ENCODE results near the gene CLIC4. TPM values are rescaled to one million over a fixed set of nuclear protein-coding genes. Genes with fewer than 3 reads are reported as not detected.

Gene CLIC4
- polyA plus RNA-seq, 1 donor (not counting 4 experiments of a cell fraction or from before 2014, with no cell fraction given) = 130 TPM

GRCh38 chr1:24892188-24893153 lies 147.2 kb downstream of the CLIC4 start:
- Histone ChIP-seq H3K4me1 (ENCODE audit: control insufficient read depth, extremely low read depth, insufficient read depth, low read length) (no peaks in the 10 kb centered on the region), H3K36me3 (ENCODE audit: control insufficient read depth in 2 of 2, extremely low read depth in 1 of 2, insufficient read depth in 2 of 2, low read length in 2 of 2) (no peaks in the 10 kb centered on the region), H3K9me3 (ENCODE audit: control insufficient read depth, low read depth, low read length) (no peaks in the 10 kb centered on the region), H3K79me2 (ENCODE audit: control insufficient read depth, insufficient read depth, low read length) (no peaks in the 10 kb centered on the region), H3K27me3 (ENCODE audit: control insufficient read depth, extremely low read depth, insufficient read depth, low read length) (peaks cover 11% of the 10 kb centered on the region), H3K9me1 (ENCODE audit: control insufficient read depth, extremely low read depth, insufficient read depth, low read length) (no peaks in the 10 kb centered on the region), H2AFZ (ENCODE audit: control insufficient read depth, low read length) (no peak overlapping the region), H3K9ac (ENCODE audit: control insufficient read depth, extremely low read depth, insufficient read depth, low read length) (no peak overlapping the region), H3K4me3 (ENCODE audit: control insufficient read depth in 2 of 3, extremely low read depth in 1 of 3, insufficient read depth in 2 of 3, low read depth in 1 of 3, low read length in 3 of 3) (no peak overlapping the region), H3K4me2 (ENCODE audit: control insufficient read depth, extremely low read depth, insufficient read depth, low read depth, low read length) (no peak overlapping the region), H3K27ac (ENCODE audit: control insufficient read depth, insufficient read depth, low read length) (no peak overlapping the region), H4K20me1 (ENCODE audit: control insufficient read depth, extremely low read depth, insufficient read depth, low read length) (no peaks in the 10 kb centered on the region)
- dilution Hi-C loops (cut with MboI; ENCODE audit: extremely low pct_ligation_motif_present, low sequenced_read_pairs) = no loop called here
- no peak for DNase-seq (ENCODE audit: low read depth, low spot score)
- no peak for FAIRE-seq
- no peak for TF ChIP-seq EZH2 (IDR thresholded peaks at IDR 0.05; ENCODE audit: low read length)
- TF ChIP-seq, protein P1, sequence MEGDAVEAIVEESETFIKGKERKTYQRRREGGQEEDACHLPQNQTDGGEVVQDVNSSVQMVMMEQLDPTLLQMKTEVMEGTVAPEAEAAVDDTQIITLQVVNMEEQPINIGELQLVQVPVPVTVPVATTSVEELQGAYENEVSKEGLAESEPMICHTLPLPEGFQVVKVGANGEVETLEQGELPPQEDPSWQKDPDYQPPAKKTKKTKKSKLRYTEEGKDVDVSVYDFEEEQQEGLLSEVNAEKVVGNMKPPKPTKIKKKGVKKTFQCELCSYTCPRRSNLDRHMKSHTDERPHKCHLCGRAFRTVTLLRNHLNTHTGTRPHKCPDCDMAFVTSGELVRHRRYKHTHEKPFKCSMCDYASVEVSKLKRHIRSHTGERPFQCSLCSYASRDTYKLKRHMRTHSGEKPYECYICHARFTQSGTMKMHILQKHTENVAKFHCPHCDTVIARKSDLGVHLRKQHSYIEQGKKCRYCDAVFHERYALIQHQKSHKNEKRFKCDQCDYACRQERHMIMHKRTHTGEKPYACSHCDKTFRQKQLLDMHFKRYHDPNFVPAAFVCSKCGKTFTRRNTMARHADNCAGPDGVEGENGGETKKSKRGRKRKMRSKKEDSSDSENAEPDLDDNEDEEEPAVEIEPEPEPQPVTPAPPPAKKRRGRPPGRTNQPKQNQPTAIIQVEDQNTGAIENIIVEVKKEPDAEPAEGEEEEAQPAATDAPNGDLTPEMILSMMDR (optimal IDR thresholded peaks at IDR 0.05 in 1 of 3, IDR thresholded peaks at IDR 0.05 in 1 of 3, conservative IDR thresholded peaks at IDR 0.05 in 1 of 3; ENCODE audit: extremely low read depth in 1 of 3, insufficient read depth in 2 of 3, low read length in 3 of 3) = no peak

DNA sequence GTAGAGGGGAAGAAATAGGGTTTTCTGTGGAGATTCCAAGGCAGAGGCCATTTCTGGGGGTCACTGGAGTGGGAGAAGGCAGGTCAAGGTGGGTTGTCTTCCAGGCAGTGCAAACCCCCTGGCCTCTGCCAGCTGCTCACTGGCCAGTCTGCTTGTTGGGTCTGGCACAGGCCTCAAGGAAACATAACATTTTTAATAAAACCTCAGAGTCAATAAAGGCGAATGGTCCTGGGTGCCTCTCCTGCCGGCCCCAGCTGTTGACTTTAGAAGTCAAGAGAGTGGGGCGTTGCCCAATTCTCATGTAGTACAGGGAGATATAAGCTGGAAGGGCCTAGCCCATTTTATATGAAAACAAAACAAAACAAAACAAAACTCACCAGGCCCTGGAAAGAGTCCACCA lies 148.2 kb downstream of the CLIC4 start:
- dilution Hi-C loops (cut with MboI; ENCODE audit: extremely low pct_ligation_motif_present, low sequenced_read_pairs) = no loop called here
- Histone ChIP-seq H3K9me1 (ENCODE audit: control insufficient read depth, extremely low read depth, insufficient read depth, low read length) (no peaks in the 10 kb centered on the region), H3K9me3 (ENCODE audit: control insufficient read depth, low read depth, low read length) (no peaks in the 10 kb centered on the region), H3K36me3 (ENCODE audit: control insufficient read depth in 2 of 2, extremely low read depth in 1 of 2, insufficient read depth in 2 of 2, low read length in 2 of 2) (no peaks in the 10 kb centered on the region), H2AFZ (ENCODE audit: control insufficient read depth, low read length) (no peak overlapping the region), H3K4me2 (ENCODE audit: control insufficient read depth, extremely low read depth, insufficient read depth, low read depth, low read length) (no peak overlapping the region), H3K4me3 (ENCODE audit: control insufficient read depth in 2 of 3, extremely low read depth in 1 of 3, insufficient read depth in 2 of 3, low read depth in 1 of 3, low read length in 3 of 3) (no peak overlapping the region), H3K9ac (ENCODE audit: control insufficient read depth, extremely low read depth, insufficient read depth, low read length) (no peak overlapping the region), H3K79me2 (ENCODE audit: control insufficient read depth, insufficient read depth, low read length) (no peaks in the 10 kb centered on the region), H3K27me3 (ENCODE audit: control insufficient read depth, extremely low read depth, insufficient read depth, low read length) (peaks cover 15% of the 10 kb centered on the region), H3K4me1 (ENCODE audit: control insufficient read depth, extremely low read depth, insufficient read depth, low read length) (no peaks in the 10 kb centered on the region), H4K20me1 (ENCODE audit: control insufficient read depth, extremely low read depth, insufficient read depth, low read length) (no peaks in the 10 kb centered on the region), H3K27ac (ENCODE audit: control insufficient read depth, insufficient read depth, low read length) (no peak overlapping the region)
- TF ChIP-seq, protein P1 (optimal IDR thresholded peaks at IDR 0.05 in 1 of 3, IDR thresholded peaks at IDR 0.05 in 1 of 3, conservative IDR thresholded peaks at IDR 0.05 in 1 of 3; ENCODE audit: extremely low read depth in 1 of 3, insufficient read depth in 2 of 3, low read length in 3 of 3) = no peak
- TF ChIP-seq EZH2 (IDR thresholded peaks at IDR 0.05; ENCODE audit: low read length) = no peak
- DNase-seq (ENCODE audit: low read depth, low spot score) (no peak), FAIRE-seq (no peak)

Small RNAs within 50 kb of the gene (small RNA-seq; reads per million reads assigned to genes)
- gene RNU6-1208P (ENCODE audit: insufficient read length in 3 of 3, low read depth in 3 of 3, low replicate concordance in 1 of 3) = 0 reads per million in 3 experiments

Other genes with a start within 250 kb of the CLIC4 start
- 7.9 to 22.1 TPM (median 13.8 TPM) in 3 replicates for gene RCAN3, start 242.6 kb upstream of the CLIC4 start, polyA plus RNA-seq
- gene NCMAP, start 189.4 kb upstream of the CLIC4 start, polyA plus RNA-seq = 0.02 to 0.05 TPM in 2 of 3 replicates, not detected in the other
- 29.7 to 79.3 TPM (median 56.1 TPM) in 3 replicates for gene SRRM1, start 102.1 kb upstream of the CLIC4 start, polyA plus RNA-seq
- 0.01 to 0.10 TPM in 2 of 3 replicates, not detected in the other for gene RUNX3, start 184.8 kb downstream of the CLIC4 start, polyA plus RNA-seq

All from keratinocyte (primary cell).